ENCODE results near the gene PPP2R2C. TPM values are rescaled to one million over a fixed set of nuclear protein-coding genes. Genes with fewer than 3 reads are reported as not detected.

Gene PPP2R2C
- total and polyA plus RNA-seq, 2 donors (not counting 1 experiment from before 2014, with no cell fraction given) = 0.10 to 0.17 TPM

DNA sequence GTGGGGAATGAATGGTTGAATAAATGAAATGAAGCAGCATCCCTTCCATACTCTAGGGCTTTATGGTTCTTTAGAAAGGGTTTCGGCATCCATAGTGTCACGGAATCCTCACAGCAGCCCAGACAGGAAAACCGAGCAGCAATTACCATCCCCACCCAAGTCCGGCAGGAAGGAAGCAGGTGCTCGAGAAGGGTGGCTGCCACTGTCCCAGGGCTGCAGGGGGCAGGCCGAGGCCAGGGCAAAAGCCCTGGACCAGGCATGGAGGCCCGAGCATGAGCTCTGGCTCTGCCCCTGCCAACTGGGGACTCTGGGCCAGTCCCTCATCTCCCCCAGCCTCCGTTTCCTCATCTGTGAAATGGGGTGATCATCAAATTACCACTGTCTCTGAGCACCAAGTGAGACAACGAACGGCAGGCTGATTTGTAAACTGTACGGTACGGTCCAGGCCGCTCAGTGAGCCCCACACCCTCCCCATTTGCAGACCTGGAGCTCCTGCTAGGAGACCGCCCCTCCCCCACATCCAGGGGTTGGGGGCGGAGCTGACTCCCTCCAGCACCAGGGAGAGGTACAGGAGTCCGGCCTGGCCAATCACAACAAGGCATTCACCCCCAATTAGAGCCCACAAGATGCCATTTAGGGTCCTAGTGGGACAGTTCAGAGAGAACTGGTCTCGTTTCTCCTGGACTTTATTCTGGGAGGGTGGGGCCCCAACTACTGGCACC lies 102.3 kb downstream of the PPP2R2C start:
- Histone ChIP-seq H2AFZ (ENCODE audit: low read length) (no peak overlapping the region), H4K20me1 (ENCODE audit: control insufficient read depth, extremely low read depth, insufficient read depth, low read length) (no peaks in the 10 kb centered on the region), H3K9me3 (ENCODE audit: control insufficient read depth, insufficient read depth, low read depth, low read length) (no peaks in the 10 kb centered on the region), H3K27ac (ENCODE audit: insufficient read depth, low read length) (no peak overlapping the region), H3K4me1 (ENCODE audit: control insufficient read depth, extremely low read depth, insufficient read depth, low read length) (no peaks in the 10 kb centered on the region), H3K9ac (ENCODE audit: insufficient read depth, low read length) (no peak overlapping the region), H3K79me2 (ENCODE audit: control insufficient read depth, insufficient read depth, low read length) (no peaks in the 10 kb centered on the region), H3K27me3 (ENCODE audit: control insufficient read depth, insufficient read depth, low read length) (no peaks in the 10 kb centered on the region), H3K4me2 (ENCODE audit: extremely low read depth, insufficient read depth, low read length) (no peak overlapping the region), H3K36me3 (ENCODE audit: control insufficient read depth, insufficient read depth, low read length) (no peaks in the 10 kb centered on the region), H3K4me3 (replicated peaks in 1 of 4; ENCODE audit: control extremely low read depth in 1 of 4, insufficient read depth in 1 of 4, low read depth in 3 of 4, low read length in 4 of 4) (no peak overlapping the region)
- no peak for DNase-seq (ENCODE audit: low read depth in 2 of 2)
- TF ChIP-seq, protein P1, sequence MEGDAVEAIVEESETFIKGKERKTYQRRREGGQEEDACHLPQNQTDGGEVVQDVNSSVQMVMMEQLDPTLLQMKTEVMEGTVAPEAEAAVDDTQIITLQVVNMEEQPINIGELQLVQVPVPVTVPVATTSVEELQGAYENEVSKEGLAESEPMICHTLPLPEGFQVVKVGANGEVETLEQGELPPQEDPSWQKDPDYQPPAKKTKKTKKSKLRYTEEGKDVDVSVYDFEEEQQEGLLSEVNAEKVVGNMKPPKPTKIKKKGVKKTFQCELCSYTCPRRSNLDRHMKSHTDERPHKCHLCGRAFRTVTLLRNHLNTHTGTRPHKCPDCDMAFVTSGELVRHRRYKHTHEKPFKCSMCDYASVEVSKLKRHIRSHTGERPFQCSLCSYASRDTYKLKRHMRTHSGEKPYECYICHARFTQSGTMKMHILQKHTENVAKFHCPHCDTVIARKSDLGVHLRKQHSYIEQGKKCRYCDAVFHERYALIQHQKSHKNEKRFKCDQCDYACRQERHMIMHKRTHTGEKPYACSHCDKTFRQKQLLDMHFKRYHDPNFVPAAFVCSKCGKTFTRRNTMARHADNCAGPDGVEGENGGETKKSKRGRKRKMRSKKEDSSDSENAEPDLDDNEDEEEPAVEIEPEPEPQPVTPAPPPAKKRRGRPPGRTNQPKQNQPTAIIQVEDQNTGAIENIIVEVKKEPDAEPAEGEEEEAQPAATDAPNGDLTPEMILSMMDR (conservative IDR thresholded peaks at IDR 0.05 in 1 of 2, IDR thresholded peaks at IDR 0.05 in 1 of 2; ENCODE audit: low read depth in 1 of 2, low read length in 2 of 2) = no peak
- TF ChIP-seq EZH2 (IDR thresholded peaks at IDR 0.05; ENCODE audit: low read length, missing control alignments) = no peak

DNA sequence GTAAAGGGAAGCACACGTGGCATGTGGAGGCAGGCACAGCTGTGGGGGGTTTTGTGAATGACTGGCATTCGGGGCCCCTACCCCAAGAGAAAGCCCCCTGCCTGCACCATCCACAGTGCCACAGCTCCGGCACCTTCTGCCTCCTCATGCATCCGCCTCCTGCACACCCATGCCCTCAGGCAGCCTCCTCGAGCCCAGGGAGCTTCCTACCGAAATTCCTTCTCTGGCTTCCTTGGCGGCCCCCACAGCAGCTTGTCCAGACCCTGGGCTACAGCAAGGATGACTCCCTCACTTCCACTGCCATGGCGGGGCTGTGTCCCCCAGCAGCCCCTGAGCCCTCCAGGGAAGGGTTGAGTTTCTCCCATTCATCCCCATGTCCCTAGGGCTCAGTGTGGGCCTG lies 102.9 kb downstream of the PPP2R2C start:
- Histone ChIP-seq H3K9me3 (ENCODE audit: control insufficient read depth, insufficient read depth, low read depth, low read length) (no peaks in the 10 kb centered on the region), H3K4me3 (replicated peaks in 1 of 4; ENCODE audit: control extremely low read depth in 1 of 4, insufficient read depth in 1 of 4, low read depth in 3 of 4, low read length in 4 of 4) (no peak overlapping the region), H3K4me1 (ENCODE audit: control insufficient read depth, extremely low read depth, insufficient read depth, low read length) (no peaks in the 10 kb centered on the region), H3K27ac (ENCODE audit: insufficient read depth, low read length) (no peak overlapping the region), H2AFZ (ENCODE audit: low read length) (no peak overlapping the region), H4K20me1 (ENCODE audit: control insufficient read depth, extremely low read depth, insufficient read depth, low read length) (no peaks in the 10 kb centered on the region), H3K27me3 (ENCODE audit: control insufficient read depth, insufficient read depth, low read length) (no peaks in the 10 kb centered on the region), H3K79me2 (ENCODE audit: control insufficient read depth, insufficient read depth, low read length) (no peaks in the 10 kb centered on the region), H3K9ac (ENCODE audit: insufficient read depth, low read length) (no peak overlapping the region), H3K36me3 (ENCODE audit: control insufficient read depth, insufficient read depth, low read length) (no peaks in the 10 kb centered on the region), H3K4me2 (ENCODE audit: extremely low read depth, insufficient read depth, low read length) (no peak overlapping the region)
- no peak for TF ChIP-seq EZH2 (IDR thresholded peaks at IDR 0.05; ENCODE audit: low read length, missing control alignments)
- TF ChIP-seq, protein P1 (conservative IDR thresholded peaks at IDR 0.05 in 1 of 2, IDR thresholded peaks at IDR 0.05 in 1 of 2; ENCODE audit: low read depth in 1 of 2, low read length in 2 of 2) = no peak
- no peak for DNase-seq (ENCODE audit: low read depth in 2 of 2)

DNA sequence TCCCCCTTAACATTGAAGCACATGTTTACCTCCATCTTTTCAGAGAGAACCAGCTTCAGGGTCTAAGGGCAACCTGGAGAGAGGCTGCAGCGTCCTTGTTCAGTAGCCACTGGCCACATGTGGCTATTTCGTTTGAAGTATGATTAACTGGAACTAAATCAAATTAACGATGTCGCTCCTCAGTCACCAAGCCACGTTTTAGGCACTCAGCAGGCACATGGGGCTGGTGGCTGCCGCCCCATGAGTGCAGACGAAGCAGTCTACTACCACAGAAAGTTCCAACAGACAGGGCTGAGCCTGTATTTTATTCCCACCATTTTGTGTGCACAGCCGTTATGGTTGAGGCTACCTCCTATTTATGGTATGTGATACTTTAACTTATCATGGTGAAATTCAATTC lies 103.4 kb downstream of the PPP2R2C start:
- H3K9me3 ChIP-seq (ENCODE audit: control insufficient read depth, insufficient read depth, low read depth, low read length) = no peaks in the 10 kb centered on the region
- H3K4me2 ChIP-seq (ENCODE audit: extremely low read depth, insufficient read depth, low read length) = no peak overlapping the region
- no peaks in the 10 kb centered on the region for H3K36me3 ChIP-seq (ENCODE audit: control insufficient read depth, insufficient read depth, low read length)
- no peak overlapping the region for H3K9ac ChIP-seq (ENCODE audit: insufficient read depth, low read length)
- no peak overlapping the region for H3K4me3 ChIP-seq (replicated peaks in 1 of 4; ENCODE audit: control extremely low read depth in 1 of 4, insufficient read depth in 1 of 4, low read depth in 3 of 4, low read length in 4 of 4)
- H4K20me1 ChIP-seq (ENCODE audit: control insufficient read depth, extremely low read depth, insufficient read depth, low read length) = no peaks in the 10 kb centered on the region
- H3K27ac ChIP-seq (ENCODE audit: insufficient read depth, low read length) = no peak overlapping the region
- no peak overlapping the region for H2AFZ ChIP-seq (ENCODE audit: low read length)
- no peaks in the 10 kb centered on the region for H3K79me2 ChIP-seq (ENCODE audit: control insufficient read depth, insufficient read depth, low read length)
- TF ChIP-seq EZH2 (IDR thresholded peaks at IDR 0.05; ENCODE audit: low read length, missing control alignments) = no peak
- TF ChIP-seq, protein P1 (conservative IDR thresholded peaks at IDR 0.05 in 1 of 2, IDR thresholded peaks at IDR 0.05 in 1 of 2; ENCODE audit: low read depth in 1 of 2, low read length in 2 of 2) = no peak
- H3K27me3 ChIP-seq (ENCODE audit: control insufficient read depth, insufficient read depth, low read length) = no peaks in the 10 kb centered on the region
- no peaks in the 10 kb centered on the region for H3K4me1 ChIP-seq (ENCODE audit: control insufficient read depth, extremely low read depth, insufficient read depth, low read length)
- DNase-seq (ENCODE audit: low read depth in 2 of 2) = no peak
